Sigmoid colon (tissue), 7 donors: ENCODE data around the gene SEPTIN11. TPM values are rescaled to one million over a fixed set of nuclear protein-coding genes. Genes with fewer than 3 reads are reported as not detected.

Experiments used
- DNase-seq: peaks from one replicate; pipeline ENCODE4 v3.0.0-alpha.2; 2019
- H3K27ac ChIP-seq, 4 donors: fragments of 200-600 bp; sonication (generic); one replicate each; pipeline ENCODE4 v1.5.1; 2016 to 2019; ENCODE audit warnings: mild to moderate bottlenecking in 1 of 4
- H3K27me3 ChIP-seq, 3 donors: fragments of 200-600 bp; sonication (generic); one replicate each; pipeline ENCODE4 v1.5.1; 2019; ENCODE audit warnings: mild to moderate bottlenecking in 1 of 3
- H3K36me3 ChIP-seq, 4 donors: fragments of 200-600 bp; sonication (generic); one replicate each; pipeline ENCODE4 v1.5.1; 2016 to 2019
- H3K4me1 ChIP-seq, 4 donors: fragments of 200-600 bp; sonication (generic); one replicate each; pipeline ENCODE4 v1.5.1; 2017 to 2019
- H3K4me3 ChIP-seq, 4 donors: fragments of 200-600 bp; sonication (generic); one replicate each; pipeline ENCODE4 v1.5.1; 2017 to 2019; ENCODE audit warnings: mild to moderate bottlenecking in 2 of 4, moderate library complexity in 1 of 4
- H3K9me3 ChIP-seq, 4 donors: fragments of 200-600 bp in 3 of 4; sonication (generic) in 3 of 4; one replicate each; pipeline versions ENCODE4 v1.5.1 to v1.6.1; 2013 to 2019
- CTCF ChIP-seq, 4 experiments: fragments of 450-650 bp in 3 of 4; fragments of 200-600 bp in 1 of 4; IDR thresholded peaks; one replicate each; pipeline ENCODE4 v1.5.1; 2016 to 2019; ENCODE audit warnings: antibody characterized with exemption in 4 of 4, mild to moderate bottlenecking in 3 of 4, moderate library complexity in 2 of 4
- EP300 ChIP-seq, 4 donors: sonication (generic); formaldehyde crosslinking; IDR thresholded peaks; one replicate each; pipeline ENCODE4 v1.6.1; 2017; ENCODE audit warnings: antibody characterized with exemption in 4 of 4
- POLR2A ChIP-seq, 2 donors: fragments of 450-650 bp; IDR thresholded peaks; one replicate each; pipeline ENCODE4 v1.6.1; 2016; ENCODE audit warnings: antibody characterized with exemption in 2 of 2, mild to moderate bottlenecking in 2 of 2, moderate library complexity in 2 of 2
- POLR2AphosphoS5 ChIP-seq, 4 donors: sonication (generic); formaldehyde crosslinking; IDR thresholded peaks; one replicate each; pipeline ENCODE4 v1.6.1; 2017; ENCODE audit warnings: antibody characterized with exemption in 4 of 4
- WGBS, 2 donors: extraction: QIAGEN DNeasy Blood & Tissue Kit; methylation state at CpG; one replicate each; pipeline ENCODE4 v1.1.7; 2013; 5-methylcytosine and 5-hydroxymethylcytosine counted together
- intact Hi-C: fragments of 100-400 bp; cut with DNase I; formaldehyde crosslinking; loops from one replicate; pipeline ENCODE4 v1.15.1; 2023
- polyA plus RNA-seq, 3 donors: library from polyadenylated mRNA; stranded (reverse); fragments of 200-250 nt; gene quantifications; one replicate each; pipeline ENCODE4 v1.2.3, GENCODE V29; 2013
- total RNA-seq, 4 donors: library from RNA; depleted of rRNA; stranded (reverse); fragments of >200 nt; gene quantifications; one replicate each; pipeline ENCODE4 v1.1.0, GENCODE V29; 2016
- donor health status: healthy with polysubstance abuse.
- donor health status: Bipolar disorder and iron deficiency.
- donor health status: healthy.

SEPTIN11 gene
- total and polyA plus RNA-seq, 7 donors, result 36.4 to 143 (median 46.2) TPM

GRCh38 chr4:76974150-76974549 lies 24.6 kb downstream of the SEPTIN11 start:
- no peaks in the 10 kb centered on the region for H3K9me3 ChIP-seq
- intact Hi-C loops, result no loop called here
- no peak overlapping the region for H3K4me3 ChIP-seq
- no peak overlapping the region for H3K27ac ChIP-seq
- TF ChIP-seq EP300 (IDR thresholded peaks at IDR 0.05) (no peak), CTCF (IDR thresholded peaks at IDR 0.05) (no peak), POLR2AphosphoS5 (IDR thresholded peaks at IDR 0.05) (no peak), POLR2A (IDR thresholded peaks at IDR 0.05) (no peak)
- DNase-seq, result no peak
- no peaks in the 10 kb centered on the region for H3K36me3 ChIP-seq
- H3K27me3 ChIP-seq, result no peaks in the 10 kb centered on the region
- no peaks in the 10 kb centered on the region for H3K4me1 ChIP-seq
- WGBS, 2 donors, result 91 to 97% methylated on average over 2 of the region's 2 CpGs

GRCh38 chr4:76977113-76977512 lies 27.6 kb downstream of the SEPTIN11 start:
- H3K27ac ChIP-seq, result no peak overlapping the region
- intact Hi-C loops, result no loop called here
- H3K4me1 ChIP-seq, result no peaks in the 10 kb centered on the region
- no peaks in the 10 kb centered on the region for H3K9me3 ChIP-seq
- no peaks in the 10 kb centered on the region for H3K36me3 ChIP-seq
- no peak for DNase-seq
- H3K27me3 ChIP-seq, result no peaks in the 10 kb centered on the region
- H3K4me3 ChIP-seq, result no peak overlapping the region
- TF ChIP-seq POLR2AphosphoS5 (IDR thresholded peaks at IDR 0.05), result no peak
- no peak for TF ChIP-seq CTCF (IDR thresholded peaks at IDR 0.05)
- no peak for TF ChIP-seq EP300 (IDR thresholded peaks at IDR 0.05)
- TF ChIP-seq POLR2A (IDR thresholded peaks at IDR 0.05), result no peak

- Histone ChIP-seq H3K4me3 (no peak overlapping the region), H3K9me3 (no peaks in the 10 kb centered on the region), H3K4me1 (no peaks in the 10 kb centered on the region), H3K27ac (no peak overlapping the region), H3K27me3 (no peaks in the 10 kb centered on the region), H3K36me3 (no peaks in the 10 kb centered on the region)
- intact Hi-C loops, result no loop called here
- 53 to 72% methylated on average over 3 of the region's 3 CpGs for WGBS, 2 donors
- TF ChIP-seq CTCF (IDR thresholded peaks at IDR 0.05) (no peak), POLR2A (IDR thresholded peaks at IDR 0.05) (no peak), POLR2AphosphoS5 (IDR thresholded peaks at IDR 0.05) (no peak), EP300 (IDR thresholded peaks at IDR 0.05) (no peak)
- no peak for DNase-seq
These were observed 28.3 kb downstream of the SEPTIN11 start for GRCh38 chr4:76977736-76978350.

GRCh38 chr4:76979236-76979635 lies 29.7 kb downstream of the SEPTIN11 start:
- TF ChIP-seq EP300 (IDR thresholded peaks at IDR 0.05), result no peak
- no peak for TF ChIP-seq CTCF (IDR thresholded peaks at IDR 0.05)
- no peak for TF ChIP-seq POLR2A (IDR thresholded peaks at IDR 0.05)
- no peak for TF ChIP-seq POLR2AphosphoS5 (IDR thresholded peaks at IDR 0.05)
- Histone ChIP-seq H3K36me3 (no peaks in the 10 kb centered on the region), H3K4me1 (peaks cover 0 to 7% (median 3%) of the 10 kb centered on the region in 4 donors), H3K4me3 (no peak overlapping the region), H3K27me3 (no peaks in the 10 kb centered on the region), H3K27ac (no peak overlapping the region), H3K9me3 (no peaks in the 10 kb centered on the region)
- intact Hi-C loops, result no loop called here
- no peak for DNase-seq
- 51 to 87% methylated on average over 2 of the region's 2 CpGs for WGBS, 2 donors

DNA sequence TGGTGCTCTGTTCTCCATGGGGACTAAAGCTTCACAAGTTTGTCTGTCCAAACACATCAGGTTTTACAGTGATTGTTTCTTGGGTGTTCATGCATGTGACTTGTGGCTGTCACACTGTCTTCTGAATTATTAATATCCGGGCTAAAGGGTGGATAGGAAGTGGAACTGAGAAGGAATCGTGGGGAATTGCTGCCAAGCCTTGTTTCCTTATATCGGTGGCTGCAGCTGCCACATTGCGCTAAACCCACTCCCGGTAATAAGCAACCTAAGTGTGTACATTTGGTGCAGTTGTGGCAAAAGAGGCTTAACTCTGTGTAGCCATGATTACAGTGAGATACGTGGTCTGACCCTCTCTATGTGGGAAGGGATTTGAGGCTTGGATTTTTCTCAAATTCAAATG lies 30.7 kb downstream of the SEPTIN11 start:
- no peak overlapping the region for H3K27ac ChIP-seq
- no peak overlapping the region for H3K4me3 ChIP-seq
- intact Hi-C loops, result no loop called here
- no peak for TF ChIP-seq EP300 (IDR thresholded peaks at IDR 0.05)
- TF ChIP-seq CTCF (IDR thresholded peaks at IDR 0.05), result no peak
- no peak for TF ChIP-seq POLR2A (IDR thresholded peaks at IDR 0.05)
- TF ChIP-seq POLR2AphosphoS5 (IDR thresholded peaks at IDR 0.05), result no peak
- no peaks in the 10 kb centered on the region for H3K9me3 ChIP-seq
- WGBS, 2 donors, result 14 to 66% methylated on average over 6 of the region's 6 CpGs
- no peaks in the 10 kb centered on the region for H3K36me3 ChIP-seq
- peaks cover 0 to 17% (median 13%) of the 10 kb centered on the region in 4 donors for H3K4me1 ChIP-seq
- no peaks in the 10 kb centered on the region for H3K27me3 ChIP-seq
- DNase-seq, result no peak
